HS-27A (cell line): Measurements from ENCODE around the gene SCML2.
"Not testable (repeated sequence)": the region's sequence is repeated elsewhere in the genome, so short reads cannot be mapped to it uniquely, and the experiment has no call there.

Experiments used
- DNase-seq: peaks from one replicate; pipeline ENCODE4 v3.0.0-alpha.2; 2012; ENCODE audit warnings: low read depth, missing footprints

Gene SCML2

GRCh38 chrX:18271309-18271708, 83.2 kb downstream of the SCML2 start:
- DNase-seq: no peak

GRCh38 chrX:18255059-18255458, 99.4 kb downstream of the SCML2 start:
- no peak for DNase-seq

DNA sequence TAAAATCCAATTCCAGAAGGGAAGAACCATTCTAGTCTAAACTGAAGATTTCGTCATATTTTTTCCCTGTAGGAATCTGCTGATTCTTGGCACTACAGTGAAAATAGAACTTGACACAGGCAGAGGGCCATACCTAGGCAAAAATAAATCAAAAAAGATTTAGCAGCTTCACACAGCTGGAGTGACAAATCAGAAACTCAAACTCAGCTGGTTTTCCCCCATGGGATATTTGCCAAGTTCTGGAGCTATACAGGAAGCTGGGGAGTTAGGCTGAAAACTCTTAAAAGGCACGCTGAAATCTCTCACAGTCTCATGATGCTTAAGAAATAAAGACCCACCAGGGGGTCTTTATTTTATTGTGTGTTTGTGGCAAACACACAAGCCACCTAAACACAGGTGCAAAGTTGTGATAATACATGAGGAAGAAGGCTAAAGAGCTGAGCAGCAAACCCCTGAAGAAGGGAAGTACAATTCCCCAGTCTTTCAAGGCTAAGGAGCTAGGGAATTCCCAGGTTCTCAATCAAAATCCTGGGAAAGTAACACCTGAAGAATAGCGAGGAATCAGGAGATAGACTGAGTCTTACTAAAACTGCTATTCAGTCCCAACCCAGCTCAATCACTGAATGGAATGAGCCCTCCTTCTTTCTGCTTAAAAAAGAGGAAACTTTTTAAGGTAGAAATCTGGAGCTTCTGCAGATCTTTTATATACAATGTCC, 101.7 kb downstream of the SCML2 start:
- no peak for DNase-seq

- not testable (repeated sequence) for DNase-seq
Measured at GRCh38 chrX:18229646-18230045, 124.8 kb downstream of the SCML2 start.

DNA sequence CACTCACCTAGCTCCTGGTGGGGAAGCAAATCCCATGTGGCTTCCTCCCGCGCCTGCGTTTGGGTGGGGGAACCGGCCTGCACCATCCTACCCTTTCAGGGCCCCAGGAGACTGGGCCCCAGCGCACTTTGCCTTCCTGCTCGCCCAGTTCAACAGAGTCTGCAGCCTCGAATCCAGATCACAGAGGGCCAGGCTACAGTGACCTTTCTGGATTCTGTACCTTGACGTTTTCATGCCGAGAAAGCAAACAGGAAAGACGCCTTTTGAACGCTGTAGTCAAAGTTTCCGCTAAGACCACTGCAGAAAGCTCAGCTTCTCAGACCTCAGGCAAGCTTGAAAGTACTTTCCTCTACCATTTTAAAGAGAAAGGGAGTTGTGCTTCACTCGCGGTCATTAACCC, 126.4 kb downstream of the SCML2 start:
- no peak for DNase-seq

DNA sequence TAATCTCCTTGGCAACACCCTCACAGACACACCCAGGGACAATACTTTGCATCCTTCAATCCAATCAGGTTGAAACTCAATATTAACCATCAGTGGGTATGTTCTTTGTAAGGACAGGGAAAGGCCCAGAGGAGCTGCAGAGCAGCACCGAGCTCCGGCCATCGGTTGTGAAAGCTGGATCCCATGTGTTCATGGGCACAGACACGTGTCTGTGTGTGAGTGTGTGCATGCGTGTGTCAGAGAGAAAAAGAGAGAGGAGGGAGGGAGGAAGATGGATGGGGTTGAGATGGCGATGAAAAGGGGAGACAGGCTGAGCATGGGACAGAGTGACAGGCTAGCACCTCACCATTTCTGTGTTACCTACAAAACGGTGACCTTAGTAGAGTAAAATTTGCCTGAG, 127.0 kb downstream of the SCML2 start:
- no peak for DNase-seq

- no peak for DNase-seq
Measured at GRCh38 chrX:18220786-18221185, 133.7 kb downstream of the SCML2 start, which contains the start of gene BEND2. TSS of gene BEND2 (minus strand) at chrX:18220886. CDS start at chrX:18220750, 136 bp downstream.

GRCh38 chrX:18210470-18210869, 144.0 kb downstream of the SCML2 start:
- no peak for DNase-seq

- DNase-seq: no peak
Measured at GRCh38 chrX:18206657-18207056, 147.8 kb downstream of the SCML2 start.

- no peak for DNase-seq
Measured at GRCh38 chrX:18203631-18204030, 150.9 kb downstream of the SCML2 start.

GRCh38 chrX:18194688-18195087, 159.8 kb downstream of the SCML2 start:
- no peak for DNase-seq
